Gastrocnemius medialis (tissue), 4 donors: ENCODE measurements around the gene FLNB. TPM values are rescaled to one million over a fixed set of nuclear protein-coding genes. Genes with fewer than 3 reads are reported as not detected.
A peak's percentile ranks its signal among the peaks of the same experiment; 100 is the strongest.

Source experiments
- ATAC-seq, 2 donors: fragments of 150-250 bp; one replicate each; pipeline ENCODE4 v1.9.1; 2016
- DNase-seq, 2 donors: peaks; one replicate each; pipeline ENCODE4 v3.0.0-alpha.2; 2019
- H3K27ac ChIP-seq, 4 donors: fragments of 200-600 bp; sonication (generic); 1 replicate in 1 of 4; 2 replicates in 3 of 4; pipeline ENCODE4 v1.5.1; 2016 to 2018; ENCODE audit warnings: mild to moderate bottlenecking in 2 of 4, moderate library complexity in 1 of 4
- H3K27me3 ChIP-seq, 3 donors: fragments of 200-600 bp; sonication (generic) in 2 of 3; 1 replicate in 1 of 3; 2 replicates in 2 of 3; pipeline versions ENCODE4 v1.5.1 to v1.6.0; 2016 to 2019; ENCODE audit warnings: mild to moderate bottlenecking in 1 of 3, moderate library complexity in 1 of 3
- H3K36me3 ChIP-seq, 2 donors: fragments of 200-600 bp; sonication (generic) in 1 of 2; one replicate each; pipeline ENCODE4 v1.5.1; 2017 to 2018
- H3K4me1 ChIP-seq, 2 donors: fragments of 200-600 bp; sonication (generic) in 1 of 2; one replicate each; pipeline ENCODE4 v1.5.1; 2016 to 2017; ENCODE audit warnings: mild to moderate bottlenecking in 2 of 2
- H3K4me3 ChIP-seq, 4 donors: fragments of 200-600 bp; sonication (generic) in 3 of 4; 1 replicate in 1 of 4; 2 replicates in 3 of 4; pipeline ENCODE4 v1.5.1; 2016 to 2019; ENCODE audit warnings: mild to moderate bottlenecking in 2 of 4
- H3K9me3 ChIP-seq, 3 donors: fragments of 200-600 bp; sonication (generic) in 2 of 3; 1 replicate in 1 of 3; 2 replicates in 2 of 3; pipeline ENCODE4 v1.5.1; 2016 to 2019
- CTCF ChIP-seq, 5 experiments: fragments of 450-650 bp in 3 of 5; fragments of 200-600 bp in 2 of 5; sonication (generic) in 2 of 5; IDR thresholded peaks in 4 of 5; conservative IDR thresholded peaks in 1 of 5; 1 replicate in 4 of 5; 2 replicates in 1 of 5; pipeline ENCODE4 v1.5.1; 2016 to 2019; ENCODE audit warnings: antibody characterized with exemption in 5 of 5, mild to moderate bottlenecking in 3 of 5, moderate library complexity in 3 of 5
- POLR2A ChIP-seq, 2 donors: fragments of 450-650 bp; IDR thresholded peaks; one replicate each; pipeline ENCODE4 v1.6.1; 2017; ENCODE audit warnings: antibody characterized with exemption in 2 of 2, mild to moderate bottlenecking in 2 of 2, moderate library complexity in 2 of 2
- in situ Hi-C, 4 donors: fragments of 200-750 bp; cut with MboI; loops; one replicate each; pipeline versions ENCODE4 v1.15.0 to v1.8.0; 2017; ENCODE audit warnings: low sequenced_read_pairs in 4 of 4
- intact Hi-C: fragments of 100-400 bp; cut with DNase I; formaldehyde crosslinking; loops from one replicate; pipeline ENCODE4 v1.15.1; 2023; ENCODE audit warnings: low total_unique reads
- total RNA-seq, 4 donors: library from RNA; depleted of rRNA; stranded (reverse); fragments of >200 nt; gene quantifications; one replicate each; pipeline versions ENCODE4 v1.1.0 to v1.2.3, GENCODE V29; 2016

Gene FLNB
- total RNA-seq, 4 donors from 2014 or later: 10.9 to 21.5 (median 12.0) TPM

- intact Hi-C loops: no loop called here
These were observed 21.8 kb downstream of the FLNB start for GRCh38 chr3:58029842-58030584.

GRCh38 chr3:58032186-58032585, 24.0 kb downstream of the FLNB start:
- no peaks in the 10 kb centered on the region for H3K36me3 ChIP-seq
- no peak overlapping the region for H3K4me3 ChIP-seq
- in situ Hi-C loops (no loop called here), intact Hi-C loops (no loop called here)
- ATAC-seq (no peak), DNase-seq (no peak)
- no peak overlapping the region for H3K27ac ChIP-seq
- no peaks in the 10 kb centered on the region for H3K9me3 ChIP-seq
- no peak for TF ChIP-seq CTCF (IDR thresholded peaks at IDR 0.05 in 4 of 5, conservative IDR thresholded peaks at IDR 0.05 in 1 of 5)
- TF ChIP-seq POLR2A (IDR thresholded peaks at IDR 0.05): no peak
- no peaks in the 10 kb centered on the region for H3K27me3 ChIP-seq
- H3K4me1 ChIP-seq: no peaks in the 10 kb centered on the region

More at GRCh38 chr3:58029842-58030584, 21.8 kb downstream of the FLNB start:
- Histone ChIP-seq H3K4me3 (no peak overlapping the region), H3K27me3 (no peaks in the 10 kb centered on the region), H3K9me3 (no peaks in the 10 kb centered on the region), H3K27ac (no peak overlapping the region), H3K4me1 (no peaks in the 10 kb centered on the region), H3K36me3 (no peaks in the 10 kb centered on the region)
- ATAC-seq: peak in 1 of 2 donors; percentile 75
- in situ Hi-C loops: no loop called here
- TF ChIP-seq CTCF (IDR thresholded peaks at IDR 0.05 in 4 of 5, conservative IDR thresholded peaks at IDR 0.05 in 1 of 5) (no peak), POLR2A (IDR thresholded peaks at IDR 0.05) (no peak)
- no peak for DNase-seq

- intact Hi-C loops: no loop called here
- H3K27ac ChIP-seq: peak overlapping the region in 1 of 4 donors; percentile 2
- H3K9me3 ChIP-seq: no peaks in the 10 kb centered on the region
- ATAC-seq (no peak), DNase-seq (no peak)
- TF ChIP-seq POLR2A (IDR thresholded peaks at IDR 0.05) (no peak), CTCF (IDR thresholded peaks at IDR 0.05 in 4 of 5, conservative IDR thresholded peaks at IDR 0.05 in 1 of 5) (no peak)
- H3K4me3 ChIP-seq: no peak overlapping the region
- no peaks in the 10 kb centered on the region for H3K27me3 ChIP-seq
- H3K36me3 ChIP-seq: no peaks in the 10 kb centered on the region
- in situ Hi-C loops: no loop called here
- peaks cover 0 to 3% of the 10 kb centered on the region in 2 donors for H3K4me1 ChIP-seq
These were observed 26.7 kb downstream of the FLNB start for GRCh38 chr3:58034738-58035523.

- in situ Hi-C loops (no loop called here), intact Hi-C loops (no loop called here)
- H3K27me3 ChIP-seq: no peaks in the 10 kb centered on the region
- H3K4me1 ChIP-seq: peaks cover 0 to 3% of the 10 kb centered on the region in 2 donors
- H3K27ac ChIP-seq: no peak overlapping the region
- no peak for DNase-seq
- no peaks in the 10 kb centered on the region for H3K36me3 ChIP-seq
- no peak overlapping the region for H3K4me3 ChIP-seq
- TF ChIP-seq POLR2A (IDR thresholded peaks at IDR 0.05) (no peak), CTCF (IDR thresholded peaks at IDR 0.05 in 4 of 5, conservative IDR thresholded peaks at IDR 0.05 in 1 of 5) (no peak)
- ATAC-seq: no peak
- no peaks in the 10 kb centered on the region for H3K9me3 ChIP-seq
These were observed 27.5 kb downstream of the FLNB start for GRCh38 chr3:58035524-58036255.
